Germinal center (tissue), 1 donor: ENCODE results near the gene INPP5B.
"Not testable (repeated sequence)": the region's sequence is repeated elsewhere in the genome, so short reads cannot be mapped to it uniquely, and the experiment has no call there.

Source experiments
- DNase-seq: peaks from one replicate; pipeline ENCODE4 v3.0.0; 2012; ENCODE audit warnings: mixed read lengths, low spot score

The INPP5B gene

DNA sequence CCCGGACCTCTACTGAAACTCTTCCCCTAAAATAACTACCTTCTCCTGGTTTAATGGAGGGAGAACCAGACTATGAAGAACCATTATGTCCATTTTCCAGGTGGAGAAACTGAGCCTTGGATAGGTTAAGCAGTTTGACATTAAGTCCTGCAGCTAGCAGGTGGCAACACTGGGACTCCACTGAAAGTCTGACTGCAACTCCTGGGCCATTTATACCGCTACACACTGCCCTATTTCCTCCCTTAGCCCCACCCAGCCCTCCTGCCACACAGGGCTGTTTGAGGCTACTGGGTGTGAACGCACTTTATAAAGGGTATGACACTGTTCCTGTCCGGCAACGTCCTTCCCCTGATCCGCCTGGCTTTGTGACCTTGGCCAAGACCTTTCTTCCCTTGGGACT, 511 bp upstream of the INPP5B start:
- no peak for DNase-seq

DNA sequence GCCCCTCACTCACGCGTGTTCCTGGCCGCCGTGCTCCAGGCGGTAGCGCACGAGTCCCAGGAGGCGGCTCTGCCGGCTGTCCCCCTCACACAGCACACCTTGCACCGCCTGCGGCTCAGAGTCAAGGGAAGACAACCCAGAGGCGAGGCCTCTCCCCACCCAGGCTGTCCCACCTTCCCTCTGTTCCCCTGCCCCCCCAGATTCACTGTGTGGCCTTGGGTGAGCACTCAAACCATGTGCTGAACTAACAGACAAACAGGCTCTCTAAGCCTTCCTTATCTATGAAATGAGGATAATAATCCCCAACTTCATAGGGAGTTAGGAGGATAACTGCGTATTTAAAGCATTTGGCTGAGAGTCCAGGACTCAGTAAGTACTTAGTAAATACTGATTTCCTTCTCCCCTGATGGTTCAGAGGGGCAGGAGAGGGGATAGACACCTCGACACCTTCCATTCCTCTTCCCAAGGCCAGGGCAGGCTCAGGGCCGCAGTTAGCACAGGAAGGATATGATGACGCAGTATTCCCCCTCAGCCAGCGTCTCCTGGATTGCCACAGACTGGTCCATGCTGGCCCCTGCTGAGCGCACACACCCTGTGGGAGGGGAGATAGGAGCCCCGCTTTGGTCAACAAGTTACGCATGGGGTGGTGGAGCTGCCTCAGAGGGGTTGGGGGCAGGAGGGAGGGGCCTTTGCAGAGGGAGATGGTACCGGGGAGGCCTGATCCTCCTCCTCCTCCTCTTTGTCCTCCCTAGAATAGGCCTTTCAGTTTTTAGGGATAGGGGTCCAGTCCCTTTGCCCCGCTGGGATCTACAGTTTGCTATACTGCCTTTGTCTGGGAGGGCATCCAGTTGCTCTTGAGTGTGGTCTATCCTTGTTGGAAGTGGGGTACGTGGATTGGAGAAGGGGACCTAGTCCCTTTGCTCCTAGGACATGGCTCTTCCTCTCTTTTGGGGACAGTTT, 830 bp downstream of the INPP5B start:
- no peak for DNase-seq

DNA sequence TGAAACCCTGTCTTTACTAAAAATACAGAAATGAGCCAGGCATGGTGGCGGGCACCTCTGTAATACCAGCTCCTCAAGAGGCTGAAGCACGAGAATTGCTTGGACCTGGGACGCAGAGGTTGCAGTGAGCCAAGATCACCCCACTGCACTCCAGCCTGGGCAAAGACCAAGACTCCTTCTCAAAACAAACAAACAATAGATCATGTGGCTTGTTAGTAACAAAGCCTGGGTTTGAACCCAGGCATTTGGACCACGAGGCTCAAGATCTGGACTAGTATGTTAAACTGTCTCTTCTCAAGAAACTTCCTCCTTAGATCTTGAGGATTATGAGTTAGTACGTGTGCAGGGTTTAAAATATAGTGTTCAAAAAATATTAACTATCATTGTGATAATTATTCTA, 1.6 kb downstream of the INPP5B start:
- DNase-seq: no peak

GRCh38 chr1:37944816-37945215, 2.0 kb downstream of the INPP5B start:
- no peak for DNase-seq

DNA sequence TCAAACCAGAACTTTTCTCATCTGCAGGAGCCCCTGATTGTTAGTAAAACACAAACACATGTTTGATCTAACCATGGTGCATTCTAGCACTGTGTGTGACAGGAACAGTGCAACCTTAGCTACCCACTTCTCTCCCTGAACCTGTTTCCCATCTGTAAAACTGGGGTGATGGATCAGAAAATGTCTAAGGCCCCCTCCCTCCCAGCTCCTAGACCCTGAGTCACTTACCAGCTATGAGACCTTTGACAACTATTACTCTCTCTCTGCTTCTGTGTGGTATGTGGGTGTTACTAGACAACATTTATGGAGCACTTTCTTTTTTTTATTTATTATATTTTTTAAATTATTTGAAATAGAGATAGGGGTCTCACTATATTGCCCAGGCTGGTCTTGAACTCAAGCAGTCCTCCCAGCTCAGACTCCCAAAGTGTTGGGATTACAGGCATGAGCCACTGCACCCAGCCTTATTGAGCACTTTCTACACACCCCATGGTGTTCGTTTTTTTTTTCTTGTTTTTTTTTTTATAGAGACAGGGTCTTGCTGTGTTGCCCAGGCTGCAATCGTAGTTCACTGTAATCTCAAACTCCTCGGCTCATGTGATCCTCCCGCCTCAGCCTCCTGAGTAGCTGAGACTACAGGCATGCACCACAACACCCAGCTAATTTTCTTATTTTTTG, 2.6 kb downstream of the INPP5B start:
- no peak for DNase-seq

DNA sequence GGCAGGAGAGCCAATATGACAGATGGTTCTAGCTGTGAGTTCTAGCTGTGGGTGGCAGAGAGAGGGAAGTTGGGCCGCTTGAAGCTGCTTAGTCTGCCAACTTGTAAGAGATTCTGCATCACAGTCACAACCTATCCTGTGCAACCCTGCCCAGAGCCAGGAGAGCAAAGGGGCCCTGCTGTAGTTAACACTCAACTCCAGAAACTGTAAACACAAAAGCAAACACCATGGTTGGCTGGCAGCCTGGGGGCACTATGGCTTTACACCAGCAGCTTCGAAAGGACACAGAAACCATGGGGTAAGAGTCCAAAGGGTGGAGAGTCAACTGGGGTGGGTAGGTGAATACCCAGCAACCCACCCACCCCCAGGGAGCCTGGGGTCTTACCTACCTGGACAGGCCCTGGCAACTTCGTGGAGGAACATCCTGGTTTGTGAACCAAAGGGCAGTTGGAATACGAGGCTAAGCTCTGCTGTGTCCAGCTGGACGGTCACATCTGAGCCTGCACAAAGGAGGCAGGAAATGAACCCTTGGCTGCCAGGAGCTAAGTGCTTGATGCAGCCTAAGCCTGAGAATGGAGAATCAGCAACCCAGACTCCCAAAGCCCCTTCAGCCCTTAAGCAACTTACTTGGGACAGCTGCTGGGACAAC, 6.4 kb downstream of the INPP5B start:
- DNase-seq: no peak

DNA sequence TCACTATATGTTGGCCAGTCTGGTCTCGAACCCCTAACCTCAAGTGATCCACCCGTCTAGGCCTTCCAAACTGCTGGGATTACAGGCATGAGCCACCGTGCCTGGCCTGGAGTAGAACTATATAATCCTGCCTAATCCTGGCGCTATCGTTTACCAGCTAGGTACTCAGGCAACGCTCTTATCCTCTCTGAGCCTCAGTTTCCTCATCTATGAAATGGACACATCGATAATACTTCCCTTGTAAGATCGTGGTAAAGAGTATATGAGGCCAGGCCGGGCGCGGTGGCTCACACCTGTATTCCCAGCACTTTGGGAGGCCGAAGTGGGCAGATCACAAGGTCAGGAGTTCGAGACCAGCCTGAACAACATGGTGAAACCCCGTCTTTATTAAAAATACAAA, 10.1 kb downstream of the INPP5B start:
- DNase-seq: not testable (repeated sequence)

DNA sequence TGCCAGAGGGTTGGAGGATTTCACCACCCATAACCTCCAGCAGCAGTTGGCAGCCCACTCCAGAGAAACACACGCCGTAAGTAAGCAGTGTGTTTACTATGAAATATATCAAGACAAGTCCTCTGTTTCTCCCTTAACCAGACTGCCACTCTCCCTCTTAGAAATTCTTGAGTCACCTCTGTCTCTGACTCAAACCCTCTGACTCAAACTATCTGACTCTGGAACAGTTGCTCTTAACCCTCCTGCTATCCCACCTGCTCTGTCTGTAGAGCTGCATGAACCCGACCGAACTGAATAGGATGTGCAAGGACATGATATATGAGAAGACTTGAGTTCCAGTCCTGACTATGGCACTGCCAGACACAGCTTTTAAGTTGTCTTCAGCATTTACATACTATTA, 14.1 kb downstream of the INPP5B start:
- no peak for DNase-seq

DNA sequence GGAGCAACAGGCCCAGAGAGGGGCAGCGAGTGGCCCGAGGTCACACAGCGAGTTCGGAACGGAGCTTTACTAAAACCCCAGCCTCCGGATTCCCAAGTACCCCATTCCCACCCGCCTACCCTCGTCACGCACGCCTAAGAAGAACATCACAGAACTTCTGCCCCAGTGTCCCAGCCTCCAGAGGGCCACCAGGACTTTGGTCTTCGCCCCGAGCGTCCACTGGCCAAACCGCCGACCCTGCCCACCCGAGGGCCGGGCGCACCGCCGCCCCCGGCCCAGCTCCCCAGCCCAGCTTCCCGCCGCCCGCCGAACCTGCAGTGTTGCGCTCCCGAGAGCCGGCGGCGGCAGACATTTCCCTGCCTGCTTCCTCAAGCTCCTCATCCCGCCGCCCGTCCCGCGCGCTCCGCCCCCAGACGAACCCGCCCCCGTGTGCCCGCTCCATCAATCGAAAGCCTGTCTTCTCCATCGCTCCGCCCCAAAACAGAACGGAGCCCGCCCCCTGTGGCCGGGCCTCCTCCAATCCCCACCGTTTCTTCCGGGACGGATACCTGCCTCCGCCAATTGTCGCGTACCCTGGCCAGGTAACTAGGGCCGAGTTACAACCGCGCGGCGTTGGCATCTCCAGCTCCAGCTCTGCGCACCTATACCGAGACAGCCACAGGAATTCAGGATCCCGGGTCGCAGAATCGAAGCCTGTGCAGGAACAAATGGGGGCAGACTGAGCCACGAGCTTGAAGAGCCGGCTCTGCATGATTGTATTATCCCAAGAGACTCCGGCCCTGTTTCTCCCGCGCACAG, 15.3 kb downstream of the INPP5B start:
- peak; percentile 97 for DNase-seq

GRCh38 chr1:37931102-37931360, 15.8 kb downstream of the INPP5B start:
- DNase-seq: no peak

DNA sequence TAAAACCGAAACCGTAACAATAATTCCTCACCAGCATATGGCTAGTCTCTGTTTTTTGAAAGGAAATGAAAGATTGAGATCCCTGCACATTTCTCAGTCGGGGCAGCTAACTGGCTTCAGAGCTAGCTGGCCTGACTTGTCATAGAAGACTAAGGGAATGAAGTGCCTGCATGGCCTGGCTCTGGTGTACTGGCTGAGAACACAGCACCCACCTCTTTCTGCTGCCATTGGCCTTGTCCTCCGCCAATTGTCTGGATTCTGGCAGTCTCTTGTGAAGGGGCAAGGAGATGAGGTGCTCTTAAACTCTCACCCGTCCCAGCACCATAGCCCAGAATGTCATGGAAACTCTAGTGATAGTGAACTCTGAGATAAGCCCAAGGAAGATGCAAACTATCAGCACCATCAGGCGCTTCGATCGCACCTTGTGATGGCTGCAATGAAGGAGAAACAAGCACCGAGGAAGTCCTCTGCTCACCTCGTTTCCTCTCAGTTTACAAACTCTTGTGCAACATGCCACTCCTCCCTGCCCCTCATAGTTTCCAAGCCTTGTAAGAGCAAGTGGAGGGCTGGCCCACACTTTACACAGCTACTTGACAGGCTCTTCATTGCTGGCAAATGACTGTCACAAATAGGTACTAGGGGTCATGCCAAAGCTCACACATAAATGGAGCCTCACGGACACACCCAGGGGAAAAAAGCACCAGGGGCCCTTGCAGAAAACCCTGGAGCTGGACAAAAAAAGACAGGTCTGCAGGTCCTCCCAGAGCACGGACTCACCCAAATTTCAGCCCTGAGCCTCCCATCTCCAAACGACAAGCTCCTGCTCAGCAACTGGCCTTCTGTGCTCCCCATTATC, 16.4 kb downstream of the INPP5B start:
- DNase-seq: no peak

DNA sequence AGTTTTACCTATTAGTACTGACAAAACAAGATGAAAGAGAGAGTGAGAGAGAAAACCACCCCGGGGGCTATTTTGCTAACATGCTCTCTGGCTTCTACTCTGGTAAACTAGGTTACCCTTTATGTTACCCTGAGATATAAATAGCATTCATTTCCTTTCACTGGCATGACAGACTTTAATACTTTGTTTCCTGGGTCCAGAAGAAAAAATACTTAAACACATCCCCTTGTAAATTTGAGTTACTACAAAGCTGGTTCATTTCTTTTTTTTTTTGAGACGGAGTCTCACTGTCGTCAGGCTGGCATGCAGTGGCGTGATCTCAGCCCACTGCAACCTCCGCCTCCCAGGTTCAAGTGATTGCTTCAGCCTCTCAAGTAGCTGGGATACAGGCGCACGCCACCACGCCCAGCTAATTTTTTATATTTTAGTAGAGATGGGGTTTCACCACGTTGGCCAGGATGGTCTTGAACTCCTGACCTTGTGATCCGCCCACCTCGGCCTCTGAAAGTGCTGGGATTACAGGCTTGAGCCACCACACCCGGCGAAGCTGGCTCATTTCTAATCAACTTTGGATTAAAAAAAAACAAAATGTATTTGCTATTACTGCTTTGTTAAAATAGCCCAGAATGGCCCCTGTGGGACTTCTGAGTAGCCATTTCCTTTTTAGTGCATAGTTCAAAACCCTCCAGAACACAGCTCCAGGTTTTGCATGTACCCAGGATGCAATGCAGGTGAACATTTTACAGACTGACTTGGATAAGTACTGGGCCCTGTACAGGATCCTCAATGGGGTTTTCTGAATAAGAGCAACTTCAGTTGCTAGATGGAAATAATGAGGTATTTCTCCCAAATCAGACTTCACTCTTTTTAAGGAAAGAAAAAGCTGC, 20.6 kb downstream of the INPP5B start:
- peak; percentile 56 for DNase-seq

DNA sequence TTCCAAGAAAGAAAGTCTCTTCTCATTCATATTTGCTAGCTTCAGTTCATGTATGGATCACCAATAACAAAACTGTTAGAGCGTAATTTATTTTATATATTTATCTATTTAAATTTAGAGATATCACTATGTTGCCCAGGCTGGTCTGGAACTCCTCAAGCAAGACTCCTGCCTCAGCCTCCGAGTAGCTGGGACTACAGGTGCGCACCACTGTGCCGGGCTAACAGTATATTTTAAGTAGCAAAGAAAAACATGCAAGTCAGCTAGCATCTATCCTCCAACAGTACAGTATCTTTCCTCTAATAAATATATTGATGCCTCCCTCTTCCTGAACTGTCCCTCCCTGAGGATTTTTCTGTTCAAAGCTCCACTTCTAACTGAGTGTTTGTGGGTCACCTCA, 21.5 kb downstream of the INPP5B start:
- DNase-seq: no peak

GRCh38 chr1:37923551-37923889, 23.3 kb downstream of the INPP5B start:
- DNase-seq: no peak

GRCh38 chr1:37922767-37923550, 23.9 kb downstream of the INPP5B start:
- DNase-seq: peak; percentile 54

DNA sequence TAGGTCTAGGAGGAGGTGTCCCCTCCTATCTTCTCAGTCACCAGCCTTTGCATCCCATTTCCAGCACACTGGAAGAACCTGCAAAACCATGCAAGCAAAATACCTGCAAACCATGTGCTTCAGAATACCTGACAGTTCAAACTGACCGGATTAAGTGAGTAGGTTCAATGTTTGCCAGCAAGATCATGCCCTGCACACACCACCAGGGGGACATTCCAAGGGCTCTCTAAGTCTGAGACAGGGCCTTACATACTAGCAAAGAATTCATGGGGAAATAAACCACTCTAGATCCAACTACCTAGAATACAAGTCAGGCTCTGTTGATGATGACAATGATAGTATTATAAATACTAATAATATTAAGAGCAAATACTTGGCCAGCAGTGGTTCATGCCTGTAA, 27.6 kb downstream of the INPP5B start:
- no peak for DNase-seq

DNA sequence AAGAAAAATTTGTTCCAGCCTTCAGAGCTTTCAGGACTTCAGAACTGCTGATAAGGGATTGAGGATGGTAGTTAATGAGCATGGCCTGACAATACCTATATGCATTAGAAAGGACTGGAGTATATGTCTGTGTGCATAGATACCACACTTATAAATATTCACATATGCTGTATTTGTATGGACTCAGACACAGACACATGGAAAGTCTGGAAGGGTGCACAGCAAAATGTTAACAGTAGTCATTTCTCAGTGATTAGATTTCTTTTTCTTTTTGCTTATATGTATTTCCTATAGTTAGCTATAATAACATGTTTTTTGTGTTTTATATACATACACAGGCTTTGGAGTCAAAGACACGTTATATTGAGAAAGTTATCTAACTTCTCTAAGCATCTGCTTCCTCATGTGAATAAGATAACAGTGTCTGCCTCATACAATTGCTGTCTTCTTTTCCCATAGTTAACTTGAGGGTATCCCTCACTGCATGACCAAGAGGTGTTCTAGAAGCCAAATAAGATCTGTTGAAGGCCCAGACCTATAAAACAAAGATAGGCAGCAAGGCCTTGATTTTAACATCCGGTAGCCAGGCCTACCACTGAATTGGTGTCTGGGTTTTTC, 31.3 kb downstream of the INPP5B start:
- no peak for DNase-seq

GRCh38 chr1:37914719-37915475, 32.0 kb downstream of the INPP5B start:
- DNase-seq: no peak
